ENCODE data around the gene DTX1.
"Not testable (repeated sequence)": the region's sequence is repeated elsewhere in the genome, so short reads cannot be mapped to it uniquely, and the experiment has no call there.

The DTX1 gene

DNA sequence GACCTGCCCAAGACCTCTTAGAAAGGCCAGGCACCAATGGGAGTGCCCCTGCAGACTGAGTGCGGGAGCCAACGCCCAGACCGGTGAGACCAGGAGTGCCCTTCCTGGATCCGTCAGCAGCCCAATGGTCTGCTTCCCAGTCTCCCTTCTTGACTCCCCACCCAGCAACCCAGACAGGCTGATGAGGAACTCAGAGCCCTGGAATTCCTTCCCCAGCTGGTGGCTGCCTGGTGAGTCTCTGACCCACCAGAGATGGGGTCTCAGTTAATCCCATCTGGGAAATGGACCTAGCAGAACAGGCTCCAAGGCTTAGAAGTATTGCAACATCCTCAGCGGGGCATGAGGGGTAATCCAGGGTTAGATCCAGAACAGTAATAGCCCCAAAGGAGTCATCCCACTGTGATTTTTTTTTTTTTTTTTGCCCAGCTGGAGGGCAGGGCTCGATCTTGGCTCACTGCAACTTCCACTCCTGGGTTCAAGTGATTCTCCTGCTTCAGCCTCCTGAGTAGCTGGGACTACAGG lies 80.5 kb downstream of the DTX1 start:
- DNase-seq (ENCODE audit: low read depth, low spot score), result no peak

DNA sequence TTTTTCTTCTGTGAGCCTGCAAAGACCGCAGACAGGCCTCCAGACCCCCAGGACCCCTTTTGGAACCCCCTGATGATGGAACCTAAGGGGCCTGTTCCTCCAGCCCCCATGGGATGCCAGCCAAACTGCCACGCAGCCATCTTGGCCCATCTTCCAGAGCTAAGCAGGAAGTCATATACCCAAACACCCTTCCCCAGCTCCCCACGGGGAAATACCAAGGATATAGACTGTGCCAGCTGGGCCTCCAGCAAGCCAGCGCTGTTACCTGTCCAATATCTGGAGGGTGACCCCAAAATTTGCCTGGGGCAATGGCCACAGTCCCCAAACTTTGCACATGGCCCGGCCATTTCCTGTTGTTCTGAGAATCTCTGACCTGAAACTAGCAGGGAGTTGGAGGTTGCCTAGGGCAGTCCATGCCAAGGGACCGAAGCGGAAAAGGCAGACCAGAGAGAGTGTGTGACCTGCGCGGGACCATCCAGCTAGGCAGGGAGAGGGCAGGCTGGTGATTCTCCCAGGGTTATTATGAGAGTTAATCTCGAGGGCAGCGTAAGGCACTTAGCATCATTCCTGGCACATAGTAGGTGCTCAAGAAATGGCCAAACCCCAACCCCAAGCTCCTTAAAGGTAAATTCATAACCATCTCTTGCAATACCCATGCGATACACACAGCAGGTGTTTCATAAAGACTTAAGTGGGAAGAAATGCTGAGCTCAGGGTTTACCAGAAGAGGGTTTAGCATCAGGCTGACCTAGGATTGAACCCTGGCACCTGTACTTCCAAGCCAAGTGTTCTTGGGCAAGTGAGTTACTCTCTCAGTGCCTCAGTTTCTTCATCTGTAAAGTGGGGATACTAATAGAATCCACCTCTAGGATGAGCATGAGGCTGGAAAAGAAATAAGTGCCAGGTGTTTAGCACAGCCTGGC lies 81.6 kb downstream of the DTX1 start:
- no peak for DNase-seq (ENCODE audit: low read depth, low spot score)

DNA sequence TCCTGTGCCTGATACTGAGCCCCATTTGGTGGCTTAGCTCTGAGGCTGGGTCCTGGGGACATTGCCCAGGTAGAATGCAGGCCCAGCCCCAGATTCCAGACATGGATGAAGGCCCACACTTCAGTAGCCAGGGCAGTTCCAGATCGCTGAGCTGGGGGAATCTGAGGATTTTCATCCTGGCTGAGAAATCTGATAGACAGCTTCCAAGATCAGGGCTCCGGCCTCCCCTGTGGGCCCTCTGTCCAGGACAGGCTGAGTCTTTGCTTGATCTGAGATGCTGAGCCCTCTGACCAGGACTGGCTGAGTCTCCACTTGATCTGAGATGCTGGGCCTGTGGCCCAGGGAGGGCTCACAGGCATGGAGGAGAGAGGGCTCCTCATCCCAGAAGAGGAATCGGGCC lies 82.3 kb downstream of the DTX1 start:
- DNase-seq (ENCODE audit: low read depth, low spot score), result no peak

DNA sequence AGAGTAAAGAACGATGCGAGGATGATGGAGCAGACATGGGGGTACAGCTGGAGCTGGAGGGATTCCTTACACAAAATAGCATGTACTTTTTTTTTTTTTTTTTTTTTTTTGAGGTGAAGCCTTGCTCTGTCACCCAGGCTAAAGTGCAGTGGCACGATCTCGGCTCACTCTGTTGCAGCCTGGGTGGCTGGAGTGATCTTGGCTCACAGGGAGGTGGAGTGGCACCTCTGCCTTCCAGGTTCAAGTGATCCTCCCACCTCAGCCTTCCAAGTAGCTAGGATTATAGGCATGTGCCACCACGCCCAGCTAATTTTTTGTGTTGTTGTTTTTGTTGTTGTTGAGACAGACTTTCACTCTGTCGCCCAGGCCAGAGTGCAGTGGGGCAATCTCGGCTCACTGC lies 84.2 kb downstream of the DTX1 start:
- no peak for DNase-seq (ENCODE audit: low read depth, low spot score)

DNA sequence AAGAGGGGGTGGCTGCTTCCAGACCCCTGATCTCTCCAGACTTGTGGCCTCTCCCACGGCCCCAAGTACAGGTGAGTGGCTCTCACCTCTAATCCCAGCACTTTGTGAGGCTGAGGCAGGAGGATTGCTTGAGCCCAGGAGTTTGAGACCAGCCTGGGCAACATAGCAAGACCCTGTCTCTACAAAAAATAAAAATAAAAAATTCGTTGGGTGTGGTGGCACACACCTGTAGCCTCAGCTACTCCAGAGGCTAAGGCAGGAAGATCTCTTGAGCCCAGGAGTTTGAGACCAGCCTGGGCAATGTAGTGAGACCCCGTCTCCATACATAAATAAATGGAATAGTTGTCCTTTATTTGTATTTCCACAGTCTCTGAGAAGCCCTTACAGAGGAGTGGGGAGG lies 85.2 kb downstream of the DTX1 start:
- DNase-seq (ENCODE audit: low read depth, low spot score), result not testable (repeated sequence)

DNA sequence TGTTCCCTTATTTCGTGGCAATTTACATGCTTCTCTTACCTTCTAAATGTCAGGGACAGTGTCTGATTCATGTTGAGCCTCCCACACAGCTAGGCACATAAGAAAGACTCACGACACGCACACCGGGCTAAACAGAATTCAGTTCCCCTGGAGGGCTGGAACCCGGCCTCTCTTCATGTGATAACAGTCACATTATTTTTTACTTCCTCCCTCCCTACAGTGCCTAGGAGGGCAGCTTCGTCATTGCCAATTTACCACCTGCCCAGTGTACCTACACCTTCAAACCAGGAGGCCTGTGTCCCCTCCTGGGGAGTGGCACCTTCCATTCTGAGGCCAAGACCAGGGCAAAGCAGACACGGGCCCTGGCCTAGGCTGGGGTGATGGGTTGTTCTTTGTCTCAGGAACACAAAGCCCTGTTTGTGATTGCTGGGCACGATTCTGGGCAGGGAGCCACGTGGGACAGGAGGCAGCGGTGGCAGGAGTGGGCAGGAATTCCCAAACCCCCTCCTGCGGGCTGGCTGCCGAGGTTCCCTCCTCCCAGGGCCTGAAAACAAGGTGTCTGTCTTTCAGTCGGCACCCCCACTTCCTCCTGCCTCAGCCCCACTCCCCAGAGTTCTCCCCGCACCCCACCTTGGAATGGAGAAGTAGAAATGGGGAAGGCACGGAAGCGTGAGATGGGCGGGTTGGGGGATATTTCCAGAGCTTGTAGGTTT lies 85.8 kb downstream of the DTX1 start:
- DNase-seq (ENCODE audit: low read depth, low spot score), result no peak

DNA sequence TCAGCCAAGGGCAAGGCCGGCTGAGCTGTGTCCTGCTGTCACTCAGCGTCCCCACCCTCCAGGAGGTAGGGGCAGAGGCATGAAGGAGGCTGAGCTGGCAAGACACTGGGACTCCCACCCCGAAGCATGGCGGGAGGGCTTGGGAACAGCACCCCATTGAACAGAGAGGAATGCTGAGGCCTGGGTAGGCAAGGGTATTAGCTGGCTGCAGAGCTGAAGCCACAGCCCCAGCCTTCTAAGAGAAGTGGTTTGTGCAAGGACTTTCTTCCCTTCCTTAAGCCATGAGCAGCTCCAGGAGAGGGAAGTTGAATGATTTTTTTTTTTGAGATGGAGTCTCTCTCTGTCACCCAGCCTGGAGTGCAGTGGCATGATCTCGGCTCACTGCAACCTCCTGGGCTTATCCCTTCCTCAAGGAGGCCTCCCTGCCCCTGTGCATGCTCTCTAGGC lies 86.4 kb downstream of the DTX1 start:
- DNase-seq (ENCODE audit: low read depth, low spot score), result no peak

DNA sequence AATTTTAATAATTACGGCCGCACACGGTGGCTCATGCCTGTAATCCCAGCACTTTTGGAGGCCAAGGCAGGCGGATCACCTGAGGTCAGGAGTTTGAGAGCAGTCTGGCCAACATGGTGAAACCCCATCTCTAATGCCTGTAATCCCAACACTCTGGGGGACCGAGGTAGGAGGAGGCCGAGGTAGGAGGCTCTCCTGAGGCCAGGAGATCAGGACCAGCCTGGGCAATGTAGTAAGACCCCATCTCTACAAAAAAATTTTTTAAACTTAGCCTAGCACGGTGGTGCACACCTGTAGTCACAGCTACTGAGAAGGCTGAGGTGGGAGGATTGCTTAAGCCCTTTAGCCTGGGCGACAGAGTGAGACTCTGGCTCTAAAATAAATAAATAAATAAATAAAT lies 87.4 kb downstream of the DTX1 start:
- DNase-seq (ENCODE audit: low read depth, low spot score), result no peak

DNA sequence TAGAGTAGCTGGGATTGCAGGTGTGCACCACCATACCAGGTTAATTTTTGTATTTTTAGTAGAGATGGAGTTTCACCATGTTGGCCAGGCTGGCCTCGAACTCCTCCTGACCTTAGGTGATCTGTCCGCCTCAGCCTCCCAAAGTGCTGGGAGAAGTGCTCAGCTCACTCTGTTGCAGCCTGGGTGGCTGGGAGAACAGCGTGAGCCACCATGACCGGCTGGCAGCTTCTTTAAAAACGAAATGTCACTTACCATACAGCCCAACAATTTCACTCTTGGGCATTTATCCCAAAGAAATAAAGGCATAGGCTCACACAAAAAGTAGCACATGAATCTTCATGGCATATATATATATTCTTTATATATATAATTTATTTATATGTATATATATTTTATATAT lies 88.3 kb downstream of the DTX1 start:
- no peak for DNase-seq (ENCODE audit: low read depth, low spot score)

DNA sequence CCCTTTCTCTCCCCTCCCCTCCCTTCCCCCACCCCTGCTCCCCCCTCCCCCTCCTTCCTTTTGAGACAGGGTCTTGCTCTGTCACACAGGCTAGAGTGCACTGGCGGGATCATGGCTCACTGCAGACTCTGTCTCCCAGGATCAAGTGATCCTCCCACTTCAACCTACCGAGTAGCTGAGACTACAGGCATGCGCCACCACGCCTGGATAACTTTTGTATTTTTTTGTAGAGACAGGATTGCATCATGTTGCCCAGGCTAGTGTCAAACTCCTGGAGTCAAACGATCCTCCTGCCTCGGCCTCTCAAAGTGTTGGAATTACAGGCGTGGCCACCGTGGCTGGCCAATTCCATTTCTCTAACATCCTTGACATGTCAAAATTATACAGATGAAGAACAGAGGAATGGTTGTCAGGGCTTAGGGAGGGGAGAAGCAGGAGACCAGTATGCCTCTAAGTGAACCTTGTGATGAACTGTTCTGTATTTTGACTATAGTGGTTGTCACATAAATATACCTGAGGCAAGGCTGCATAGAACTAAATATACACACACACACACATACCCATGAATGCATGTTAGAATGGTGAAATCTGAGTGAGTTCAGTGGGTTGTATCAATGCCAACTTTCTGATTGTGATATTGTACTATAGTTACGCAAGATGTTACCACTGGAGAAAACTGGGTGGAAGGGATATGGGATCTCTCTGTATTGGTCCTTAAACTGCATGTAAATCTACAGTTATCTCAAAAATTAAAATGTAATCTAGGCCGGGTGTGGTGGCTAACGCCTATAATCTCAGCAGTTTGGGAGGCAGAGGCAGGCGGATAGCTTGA lies 89.4 kb downstream of the DTX1 start:
- DNase-seq (ENCODE audit: low read depth, low spot score), result no peak

DNA sequence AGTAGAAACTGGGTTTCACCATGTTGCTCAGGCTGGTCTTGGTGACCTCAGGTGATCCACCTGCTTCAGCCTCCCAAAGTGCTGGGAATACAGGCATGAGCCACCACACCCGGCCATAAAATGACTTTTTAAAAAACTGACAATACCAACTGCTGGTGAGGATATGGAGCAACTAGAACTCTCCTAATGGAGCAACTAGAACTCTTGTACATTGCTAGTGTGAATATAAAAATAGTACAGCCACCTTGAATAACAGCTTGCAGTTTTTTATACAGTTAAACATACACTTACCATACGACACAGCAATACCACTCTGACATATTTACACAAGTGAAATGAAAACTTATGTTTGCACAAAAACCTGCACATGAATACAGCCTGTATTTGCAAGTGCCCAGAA lies 90.5 kb downstream of the DTX1 start:
- no peak for DNase-seq (ENCODE audit: low read depth, low spot score)

Measured in ELF-1 (cell line).